Measurements from ENCODE around the gene ALDH3B2.
"Not testable (repeated sequence)": the region's sequence is repeated elsewhere in the genome, so short reads cannot be mapped to it uniquely, and the experiment has no call there.

The ALDH3B2 gene

GRCh38 chr11:67694875-67695555 is 20.6 kb upstream of the ALDH3B2 start:
- H3K27ac ChIP-seq = no peak overlapping the region
- no peak for TF ChIP-seq ZFX (IDR thresholded peaks at IDR 0.05; ENCODE audit: borderline replicate concordance)

- TF ChIP-seq CTCF (IDR thresholded peaks at IDR 0.05) (peak; percentile 57), ZFX (IDR thresholded peaks at IDR 0.05; ENCODE audit: borderline replicate concordance) (no peak)
- no peak overlapping the region for H3K27ac ChIP-seq
These were observed 16.7 kb upstream of the ALDH3B2 start for GRCh38 chr11:67691149-67691548.

GRCh38 chr11:67689178-67689577 is 14.8 kb upstream of the ALDH3B2 start:
- TF ChIP-seq ZFX (IDR thresholded peaks at IDR 0.05; ENCODE audit: borderline replicate concordance) (no peak), CTCF (IDR thresholded peaks at IDR 0.05) (no peak)
- no peak overlapping the region for H3K27ac ChIP-seq

GRCh38 chr11:67687986-67688385 is 13.6 kb upstream of the ALDH3B2 start:
- TF ChIP-seq CTCF (IDR thresholded peaks at IDR 0.05) (no peak), ZFX (IDR thresholded peaks at IDR 0.05; ENCODE audit: borderline replicate concordance) (no peak)
- no peak overlapping the region for H3K27ac ChIP-seq

GRCh38 chr11:67685641-67686332 is 11.4 kb upstream of the ALDH3B2 start:
- not testable (repeated sequence) for H3K27ac ChIP-seq

- H3K27ac ChIP-seq = peak overlapping the region; percentile 59
These were observed 8.0 kb upstream of the ALDH3B2 start for GRCh38 chr11:67682126-67683034.

- TF ChIP-seq ZFX (IDR thresholded peaks at IDR 0.05; ENCODE audit: borderline replicate concordance) (no peak), CTCF (IDR thresholded peaks at IDR 0.05) (no peak)
These were observed 6.5 kb upstream of the ALDH3B2 start for GRCh38 chr11:67680696-67681470.

GRCh38 chr11:67675058-67675747 is 780 bp upstream of the ALDH3B2 start:
- peak overlapping the region; percentile 65 for H3K27ac ChIP-seq
- TF ChIP-seq CTCF (IDR thresholded peaks at IDR 0.05) (no peak), ZFX (IDR thresholded peaks at IDR 0.05; ENCODE audit: borderline replicate concordance) (no peak)

More at GRCh38 chr11:67680696-67681470, 6.5 kb upstream of the ALDH3B2 start:
- H3K27ac ChIP-seq = peak overlapping the region; percentile 59; the same call in 1 of the 2 replicates
